ENCODE data around the gene ATXN7L1. TPM values are rescaled to one million over a fixed set of nuclear protein-coding genes. Genes with fewer than 3 reads are reported as not detected.

ATXN7L1 gene
- total RNA-seq, 1 donor from 2014 or later, result 12.6 TPM

DNA sequence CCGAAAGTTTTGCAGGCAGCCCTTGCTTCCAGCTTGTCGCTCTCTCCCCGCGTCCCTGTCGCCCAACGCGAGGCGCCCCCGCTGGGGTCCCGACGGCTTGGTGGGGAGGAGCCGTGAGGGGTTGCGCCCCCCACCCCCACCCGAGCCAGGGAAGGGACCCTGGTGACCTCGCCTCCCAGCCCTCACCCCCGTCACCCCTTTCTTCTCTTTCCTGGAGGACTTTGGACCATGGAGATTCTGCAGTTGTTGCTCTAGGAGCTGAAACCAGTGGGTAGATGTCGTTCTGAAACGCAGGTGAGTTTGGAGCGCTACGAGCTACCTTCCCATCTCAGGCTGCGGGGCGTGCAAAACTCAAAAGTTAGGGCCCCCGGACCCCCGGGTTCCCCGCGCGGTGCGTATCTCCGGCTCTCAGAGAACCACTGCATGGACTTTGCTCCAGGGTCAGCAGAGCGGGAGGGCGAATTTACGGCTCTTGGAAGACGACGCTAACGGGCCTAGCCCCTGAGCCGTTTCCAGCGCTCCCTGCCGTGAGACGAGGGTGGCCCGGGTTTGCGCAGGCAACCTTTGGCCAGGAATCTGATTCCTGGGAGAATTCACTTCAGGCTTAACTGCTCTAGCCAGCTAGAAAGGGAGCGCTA, 684 bp upstream of the ATXN7L1 start:
- H3K27me3 Mint-ChIP-seq (ENCODE audit: unreplicated experiment), result peaks cover 6% of the 10 kb centered on the region
- peaks cover 11% of the 10 kb centered on the region for H3K36me3 Mint-ChIP-seq (ENCODE audit: unreplicated experiment)
- H3K9me3 Mint-ChIP-seq (ENCODE audit: unreplicated experiment), result no peaks in the 10 kb centered on the region
- peak overlapping the region; percentile 82 for H3K4me3 Mint-ChIP-seq (ENCODE audit: unreplicated experiment)
- no peak overlapping the region for H3K27ac Mint-ChIP-seq (ENCODE audit: unreplicated experiment)
- peaks cover 35% of the 10 kb centered on the region for H3K4me1 Mint-ChIP-seq (ENCODE audit: unreplicated experiment)
- DNase-seq (ENCODE audit: extremely low spot score, unreplicated experiment), result no peak
- TF ChIP-seq CTCF (IDR thresholded peaks at IDR 0.05), result no peak

DNA sequence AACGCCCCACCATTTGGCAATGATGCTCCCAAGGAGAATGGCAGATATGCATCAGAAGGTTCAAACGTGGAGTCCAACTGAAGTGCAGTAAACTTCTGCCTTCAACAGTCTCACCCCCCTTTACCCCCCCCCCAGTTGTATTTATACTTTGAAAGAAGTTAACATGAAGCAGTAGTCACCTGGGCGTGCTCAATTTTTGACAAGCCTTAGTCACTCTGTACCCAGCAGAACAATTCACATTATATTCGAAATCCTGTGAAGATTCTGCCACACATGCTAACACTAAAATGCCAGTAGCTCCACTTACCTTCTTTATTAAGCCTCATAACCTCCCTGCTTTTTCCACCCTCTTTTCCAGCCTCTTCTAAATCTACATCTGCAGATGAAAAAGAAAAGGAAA, 894 bp downstream of the ATXN7L1 start:
- Mint-ChIP-seq H3K27me3 (ENCODE audit: unreplicated experiment) (peaks cover 6% of the 10 kb centered on the region), H3K9me3 (ENCODE audit: unreplicated experiment) (no peaks in the 10 kb centered on the region), H3K4me3 (ENCODE audit: unreplicated experiment) (peak overlapping the region; percentile 98), H3K27ac (ENCODE audit: unreplicated experiment) (peak overlapping the region; percentile 100), H3K4me1 (ENCODE audit: unreplicated experiment) (peaks cover 30% of the 10 kb centered on the region), H3K36me3 (ENCODE audit: unreplicated experiment) (peaks cover 13% of the 10 kb centered on the region)
- DNase-seq (ENCODE audit: extremely low spot score, unreplicated experiment), result no peak
- TF ChIP-seq CTCF (IDR thresholded peaks at IDR 0.05), result no peak

- Mint-ChIP-seq H3K4me3 (ENCODE audit: unreplicated experiment) (no peak overlapping the region), H3K9me3 (ENCODE audit: unreplicated experiment) (no peaks in the 10 kb centered on the region), H3K27ac (ENCODE audit: unreplicated experiment) (no peak overlapping the region), H3K4me1 (ENCODE audit: unreplicated experiment) (peaks cover 29% of the 10 kb centered on the region), H3K36me3 (ENCODE audit: unreplicated experiment) (peaks cover 13% of the 10 kb centered on the region), H3K27me3 (ENCODE audit: unreplicated experiment) (peaks cover 6% of the 10 kb centered on the region)
- TF ChIP-seq CTCF (IDR thresholded peaks at IDR 0.05), result no peak
- DNase-seq (ENCODE audit: extremely low spot score, unreplicated experiment), result no peak
Observed at GRCh38 chr7:105874055-105874454, 2.3 kb downstream of the ATXN7L1 start.

GRCh38 chr7:105872491-105872890, 3.9 kb downstream of the ATXN7L1 start:
- H3K36me3 Mint-ChIP-seq (ENCODE audit: unreplicated experiment), result peaks cover 13% of the 10 kb centered on the region
- no peak overlapping the region for H3K27ac Mint-ChIP-seq (ENCODE audit: unreplicated experiment)
- TF ChIP-seq CTCF (IDR thresholded peaks at IDR 0.05), result no peak
- peaks cover 19% of the 10 kb centered on the region for H3K4me1 Mint-ChIP-seq (ENCODE audit: unreplicated experiment)
- H3K27me3 Mint-ChIP-seq (ENCODE audit: unreplicated experiment), result no peaks in the 10 kb centered on the region
- no peak for DNase-seq (ENCODE audit: extremely low spot score, unreplicated experiment)
- no peak overlapping the region for H3K4me3 Mint-ChIP-seq (ENCODE audit: unreplicated experiment)
- no peaks in the 10 kb centered on the region for H3K9me3 Mint-ChIP-seq (ENCODE audit: unreplicated experiment)

GRCh38 chr7:105871142-105871541, 5.3 kb downstream of the ATXN7L1 start:
- no peak overlapping the region for H3K27ac Mint-ChIP-seq (ENCODE audit: unreplicated experiment)
- H3K4me1 Mint-ChIP-seq (ENCODE audit: unreplicated experiment), result peaks cover 13% of the 10 kb centered on the region
- no peak for TF ChIP-seq CTCF (IDR thresholded peaks at IDR 0.05)
- H3K27me3 Mint-ChIP-seq (ENCODE audit: unreplicated experiment), result no peaks in the 10 kb centered on the region
- H3K9me3 Mint-ChIP-seq (ENCODE audit: unreplicated experiment), result no peaks in the 10 kb centered on the region
- peaks cover 14% of the 10 kb centered on the region for H3K36me3 Mint-ChIP-seq (ENCODE audit: unreplicated experiment)
- no peak for DNase-seq (ENCODE audit: extremely low spot score, unreplicated experiment)
- no peak overlapping the region for H3K4me3 Mint-ChIP-seq (ENCODE audit: unreplicated experiment)
